CD4-positive, alpha-beta T cell treated with Interleukin-17A for 1 hour (primary cell): ENCODE measurements around the gene ZKSCAN2.

Source experiments
- DNase-seq: peaks from one replicate; pipeline ENCODE4 v3.0.0-alpha.2; 2020

Gene ZKSCAN2

DNA sequence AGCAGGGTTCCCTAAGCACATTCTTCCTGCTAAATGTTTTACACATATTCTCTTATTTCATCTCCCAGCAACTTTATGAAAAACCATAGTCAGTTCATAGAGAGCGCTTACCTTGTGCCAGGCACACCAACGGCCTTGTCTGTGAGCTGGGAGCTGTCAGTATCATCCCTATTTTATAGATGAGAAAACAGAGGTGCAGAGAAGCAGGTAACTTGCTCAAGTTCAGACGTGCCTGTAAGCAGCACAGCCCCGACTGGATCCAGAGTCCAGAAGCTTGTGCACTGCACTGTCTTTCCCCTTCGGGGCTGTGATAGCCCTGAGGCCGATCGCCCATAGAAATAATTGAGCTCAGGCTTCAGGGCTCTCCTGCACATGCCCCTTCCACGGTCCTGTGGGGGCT is 34.7 kb downstream of the ZKSCAN2 start:
- DNase-seq: no peak

GRCh38 chr16:25219070-25219737 is 38.4 kb downstream of the ZKSCAN2 start:
- no peak for DNase-seq

GRCh38 chr16:25217921-25218320 is 39.7 kb downstream of the ZKSCAN2 start:
- no peak for DNase-seq

DNA sequence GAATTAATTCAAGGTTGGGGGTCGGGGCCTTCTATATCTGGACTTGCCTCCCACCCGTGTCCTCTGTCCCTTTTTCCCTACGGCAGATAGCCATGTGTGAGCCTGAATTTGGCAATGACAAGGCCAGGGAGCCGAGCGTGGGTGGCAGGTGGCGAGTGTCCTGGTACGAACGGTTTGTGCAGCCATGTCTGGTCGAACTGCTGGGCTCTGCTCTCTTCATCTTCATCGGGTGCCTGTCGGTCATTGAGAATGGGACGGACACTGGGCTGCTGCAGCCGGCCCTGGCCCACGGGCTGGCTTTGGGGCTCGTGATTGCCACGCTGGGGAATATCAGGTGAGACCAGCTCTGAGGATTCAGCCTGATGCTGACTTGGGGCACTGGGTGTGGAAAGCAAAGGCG is 40.5 kb downstream of the ZKSCAN2 start:
- no peak for DNase-seq

DNA sequence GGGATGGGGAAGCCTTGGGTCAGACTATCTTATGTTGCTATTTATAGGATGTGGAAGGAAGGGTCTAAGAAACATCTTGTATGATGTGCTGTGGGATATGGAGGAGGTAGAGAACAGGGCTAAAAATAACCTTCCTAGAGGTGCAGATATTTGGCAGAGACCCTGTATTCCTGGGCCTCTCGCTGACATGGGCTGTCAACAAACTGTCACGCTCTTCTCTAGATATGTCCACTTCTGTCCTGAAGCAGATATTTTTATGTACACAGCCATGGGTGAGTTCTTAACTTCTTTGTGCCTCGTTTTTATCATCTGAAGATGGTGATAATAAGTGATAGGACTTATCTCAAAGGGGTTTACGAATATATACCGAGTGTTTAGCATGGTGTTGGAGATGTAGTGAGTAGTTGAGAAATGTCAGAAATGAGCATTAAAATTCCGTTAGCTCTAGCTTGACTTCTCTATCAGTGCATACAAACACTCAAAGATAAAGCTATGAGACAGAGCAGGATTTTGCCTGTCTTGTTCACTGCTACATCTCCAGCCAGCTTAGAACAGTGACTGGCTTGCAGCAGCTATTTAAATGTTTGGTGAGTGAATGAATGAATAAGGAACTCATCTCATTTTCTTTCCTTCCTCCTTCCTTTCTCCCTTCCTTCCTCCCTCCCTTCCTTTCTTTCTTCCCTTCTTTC is 43.8 kb downstream of the ZKSCAN2 start:
- DNase-seq: no peak

DNA sequence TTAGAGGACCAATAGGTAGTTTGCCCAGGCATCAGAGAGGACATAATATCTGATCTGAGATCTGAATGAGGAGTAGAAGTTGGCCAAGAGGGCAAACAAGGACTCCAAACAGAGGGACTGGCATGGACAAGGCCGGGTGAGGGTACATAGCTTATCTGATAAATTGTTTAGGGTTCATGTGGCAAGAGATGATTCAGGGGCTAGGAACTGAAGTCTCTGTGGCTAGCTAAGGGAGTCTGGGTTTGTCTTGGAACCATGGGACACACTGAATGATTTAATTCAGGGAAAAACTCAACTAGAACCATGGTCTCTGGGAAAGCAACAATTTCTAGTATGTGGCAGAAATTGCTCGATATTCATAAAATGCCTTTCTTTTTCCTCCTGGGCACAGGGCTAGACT is 45.0 kb downstream of the ZKSCAN2 start:
- no peak for DNase-seq

DNA sequence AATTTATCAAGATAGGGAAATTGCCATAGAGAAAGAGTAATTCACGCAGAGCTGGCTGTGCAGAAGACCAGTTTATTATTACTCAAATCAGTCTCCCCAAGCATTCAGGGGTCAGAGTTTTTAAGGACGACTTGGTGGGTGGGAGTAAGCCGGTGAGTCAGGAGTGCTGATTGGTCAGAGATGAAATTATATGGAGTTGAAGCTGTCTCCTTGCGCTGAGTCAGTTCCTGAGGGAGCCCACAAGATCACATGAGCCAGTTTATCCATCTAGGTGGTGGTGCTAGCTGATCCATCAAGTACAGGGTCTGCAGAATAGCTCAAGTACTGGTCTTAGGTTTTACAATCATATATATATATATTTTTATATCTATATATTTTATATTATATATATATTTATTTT is 46.9 kb downstream of the ZKSCAN2 start:
- DNase-seq: no peak

DNA sequence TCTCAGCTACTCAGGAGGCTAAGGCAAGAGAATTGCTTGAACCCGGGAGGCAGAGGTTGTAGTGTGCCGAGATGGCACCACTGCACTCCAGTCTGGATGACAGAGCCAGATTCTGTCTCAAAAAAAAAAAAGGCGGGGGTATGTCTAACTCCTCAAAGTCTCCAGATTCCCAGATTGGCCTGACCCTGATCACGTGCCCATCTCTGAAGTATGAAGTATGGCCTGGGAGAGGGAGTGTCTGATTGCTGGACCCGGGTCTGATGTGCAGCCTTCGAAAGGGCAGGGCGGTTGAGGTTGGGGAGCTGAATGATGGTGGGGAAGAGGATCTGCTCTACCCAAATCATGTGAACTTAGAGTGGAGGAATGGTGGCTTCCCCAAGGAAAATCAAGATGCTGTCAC is 58.2 kb downstream of the ZKSCAN2 start:
- DNase-seq: no peak

- DNase-seq: no peak
Measured at GRCh38 chr16:25198021-25198420, 59.6 kb downstream of the ZKSCAN2 start.

GRCh38 chr16:25194273-25194878 is 63.3 kb downstream of the ZKSCAN2 start:
- no peak for DNase-seq

GRCh38 chr16:25192096-25192495 is 65.5 kb downstream of the ZKSCAN2 start:
- no peak for DNase-seq

DNA sequence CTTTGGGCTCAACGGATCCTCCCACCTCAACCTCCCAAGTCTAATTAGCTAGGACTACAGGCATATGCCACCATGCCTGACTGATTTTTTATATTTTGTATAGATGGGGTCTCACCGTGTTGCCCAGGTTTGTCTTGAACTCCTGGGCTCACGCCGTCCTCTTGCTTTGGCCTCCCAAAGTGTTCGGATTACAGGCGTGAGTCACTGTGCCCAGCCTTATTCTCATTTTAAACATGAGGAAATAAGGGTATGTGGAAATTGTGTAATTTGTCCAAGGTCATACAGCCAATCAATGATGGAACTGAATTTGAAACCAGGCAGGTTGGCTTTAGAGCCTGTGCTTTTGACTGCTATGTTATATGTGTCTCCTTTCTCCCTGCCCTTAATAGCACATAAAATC is 68.3 kb downstream of the ZKSCAN2 start:
- no peak for DNase-seq

DNA sequence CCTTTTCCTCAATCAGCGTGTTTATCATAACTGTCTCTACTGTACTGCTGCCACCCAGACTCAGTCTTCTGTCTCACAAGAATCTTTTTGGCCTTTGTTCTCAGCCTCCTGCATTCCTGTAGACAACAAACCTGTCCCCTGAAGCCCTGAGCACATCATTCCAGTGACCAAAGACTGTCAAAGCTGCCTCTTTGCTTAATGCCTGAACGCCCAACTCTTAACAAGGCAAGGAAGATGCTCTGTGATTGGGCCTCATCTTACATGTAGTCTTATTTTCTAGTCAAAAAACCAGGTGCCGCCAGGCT is 70.2 kb downstream of the ZKSCAN2 start:
- no peak for DNase-seq
